ENCODE measurements around the gene PRADC1.

PRADC1 gene

DNA sequence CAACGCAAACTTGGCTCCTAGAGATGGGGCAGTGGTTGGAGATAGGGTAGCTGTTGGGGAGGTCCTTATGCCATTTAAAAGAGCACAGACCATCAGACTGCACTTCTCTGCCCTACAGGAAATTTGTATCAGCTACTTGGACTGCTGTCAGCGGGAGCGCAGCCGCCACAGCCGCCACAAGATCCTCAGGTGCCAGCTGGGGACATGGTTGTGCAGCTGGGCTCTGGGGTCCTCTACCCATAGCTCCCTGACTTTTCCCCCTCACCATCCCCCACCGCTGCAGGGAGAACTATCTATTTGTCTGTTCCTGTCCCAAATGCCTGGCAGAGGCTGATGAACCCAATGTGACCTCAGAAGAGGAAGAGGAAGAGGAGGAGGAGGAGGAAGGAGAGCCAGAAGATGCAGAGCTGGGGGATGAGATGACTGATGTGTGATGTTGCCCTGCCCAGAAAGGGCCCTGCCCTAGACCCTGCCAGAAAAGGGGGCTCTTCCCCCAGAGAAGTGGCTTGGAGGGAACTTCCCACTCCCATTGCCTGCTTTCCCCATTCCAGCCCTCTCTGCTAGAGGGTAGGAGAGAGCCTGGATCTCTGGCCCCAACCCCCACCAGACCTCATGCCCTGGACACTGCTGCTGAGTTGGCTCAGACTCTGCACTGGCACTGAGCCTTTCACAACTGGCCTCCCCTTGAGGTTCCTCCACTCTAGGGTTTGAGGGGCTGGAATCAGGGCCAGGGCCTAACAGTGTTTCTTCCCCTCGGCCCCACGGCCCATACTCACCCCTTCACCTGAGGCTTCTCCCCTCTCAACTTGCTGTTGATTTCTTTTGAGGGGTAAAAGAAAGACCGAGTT lies 7.3 kb downstream of the PRADC1 start:
- Histone ChIP-seq H3K27ac (ENCODE audit: low read length) (no peak overlapping the region), H2AFZ (ENCODE audit: low read depth, low read length) (no peak overlapping the region), H3K79me2 (ENCODE audit: insufficient read depth, low read length) (no peaks in the 10 kb centered on the region), H3K4me1 (ENCODE audit: insufficient read depth, low read length) (no peaks in the 10 kb centered on the region), H3K4me3 (ENCODE audit: low read depth in 1 of 2, low read length in 2 of 2) (no peak overlapping the region), H3K36me3 (ENCODE audit: insufficient read depth, low read length) (peaks cover 88% of the 10 kb centered on the region), H4K20me1 (ENCODE audit: insufficient read depth, low read length) (peaks cover 6% of the 10 kb centered on the region), H3K9me3 (ENCODE audit: insufficient read depth, low read length, severe bottlenecking) (no peaks in the 10 kb centered on the region), H3K9ac (ENCODE audit: low read depth, low read length) (no peak overlapping the region), H3K4me2 (ENCODE audit: insufficient read depth, low read length) (no peak overlapping the region), H3K27me3 (ENCODE audit: insufficient read depth, low read length, poor library complexity) (no peaks in the 10 kb centered on the region)
- TF ChIP-seq, protein P1, sequence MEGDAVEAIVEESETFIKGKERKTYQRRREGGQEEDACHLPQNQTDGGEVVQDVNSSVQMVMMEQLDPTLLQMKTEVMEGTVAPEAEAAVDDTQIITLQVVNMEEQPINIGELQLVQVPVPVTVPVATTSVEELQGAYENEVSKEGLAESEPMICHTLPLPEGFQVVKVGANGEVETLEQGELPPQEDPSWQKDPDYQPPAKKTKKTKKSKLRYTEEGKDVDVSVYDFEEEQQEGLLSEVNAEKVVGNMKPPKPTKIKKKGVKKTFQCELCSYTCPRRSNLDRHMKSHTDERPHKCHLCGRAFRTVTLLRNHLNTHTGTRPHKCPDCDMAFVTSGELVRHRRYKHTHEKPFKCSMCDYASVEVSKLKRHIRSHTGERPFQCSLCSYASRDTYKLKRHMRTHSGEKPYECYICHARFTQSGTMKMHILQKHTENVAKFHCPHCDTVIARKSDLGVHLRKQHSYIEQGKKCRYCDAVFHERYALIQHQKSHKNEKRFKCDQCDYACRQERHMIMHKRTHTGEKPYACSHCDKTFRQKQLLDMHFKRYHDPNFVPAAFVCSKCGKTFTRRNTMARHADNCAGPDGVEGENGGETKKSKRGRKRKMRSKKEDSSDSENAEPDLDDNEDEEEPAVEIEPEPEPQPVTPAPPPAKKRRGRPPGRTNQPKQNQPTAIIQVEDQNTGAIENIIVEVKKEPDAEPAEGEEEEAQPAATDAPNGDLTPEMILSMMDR (IDR thresholded peaks at IDR 0.05; ENCODE audit: borderline replicate concordance, extremely low read depth, low read length, poor library complexity, severe bottlenecking) = no peak
- TF ChIP-seq EZH2 (IDR thresholded peaks at IDR 0.05; ENCODE audit: borderline replicate concordance, low read depth, low read length, severe bottlenecking) = no peak
- ATAC-seq (ENCODE audit: insufficient read depth, low read depth) (no peak), DNase-seq (no peak)

DNA sequence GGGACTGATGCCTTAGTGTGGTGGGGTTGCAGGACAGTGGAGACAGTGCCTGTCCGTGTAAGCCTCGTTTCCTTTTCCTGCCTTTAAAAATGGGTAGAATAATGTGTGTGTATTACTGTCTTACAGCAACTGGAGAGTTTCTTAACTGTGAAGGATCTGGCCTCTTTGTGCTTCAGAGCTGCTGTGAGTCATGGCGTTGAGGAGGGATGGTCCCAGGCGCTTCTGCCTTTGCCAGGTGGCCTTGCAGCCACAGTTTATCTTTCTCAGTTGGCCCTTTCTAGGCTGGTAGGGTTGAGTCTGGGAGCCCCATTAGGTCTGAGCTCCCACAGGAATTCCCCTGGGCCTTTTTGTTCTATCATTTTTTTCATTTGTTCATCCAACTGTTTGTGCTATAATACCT lies 9.2 kb downstream of the PRADC1 start:
- TF ChIP-seq, protein P1 (IDR thresholded peaks at IDR 0.05; ENCODE audit: borderline replicate concordance, extremely low read depth, low read length, poor library complexity, severe bottlenecking) = no peak
- no peak for TF ChIP-seq EZH2 (IDR thresholded peaks at IDR 0.05; ENCODE audit: borderline replicate concordance, low read depth, low read length, severe bottlenecking)
- peaks cover 3% of the 10 kb centered on the region; the same call in 1 of the 2 replicates for H3K79me2 ChIP-seq (ENCODE audit: insufficient read depth, low read length)
- peaks cover 99% of the 10 kb centered on the region for H3K36me3 ChIP-seq (ENCODE audit: insufficient read depth, low read length)

DNA sequence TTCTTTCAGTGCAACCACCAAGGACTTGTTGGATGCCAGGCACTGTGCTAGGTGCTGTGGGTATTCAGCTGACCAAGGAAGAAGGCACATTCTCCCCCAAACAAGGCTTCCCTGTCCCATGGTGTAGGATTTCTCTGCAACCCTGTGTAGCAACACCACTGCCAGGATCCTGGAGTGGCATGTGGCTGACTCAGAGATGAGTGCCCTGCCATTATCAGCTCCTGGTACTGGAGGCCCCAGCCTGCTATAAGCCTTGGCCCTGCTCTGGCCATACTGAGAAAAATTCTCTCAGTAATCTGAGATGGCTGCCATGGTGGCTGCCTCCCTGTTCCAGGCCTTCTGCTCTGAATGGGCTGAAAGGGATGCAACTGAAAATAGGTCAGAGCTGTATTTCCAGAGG lies 14.7 kb downstream of the PRADC1 start:
- H3K27ac ChIP-seq (ENCODE audit: low read length) = no peak overlapping the region
- no peak overlapping the region for H3K9ac ChIP-seq (ENCODE audit: low read depth, low read length)
- no peak for TF ChIP-seq EZH2 (IDR thresholded peaks at IDR 0.05; ENCODE audit: borderline replicate concordance, low read depth, low read length, severe bottlenecking)
- TF ChIP-seq, protein P1 (IDR thresholded peaks at IDR 0.05; ENCODE audit: borderline replicate concordance, extremely low read depth, low read length, poor library complexity, severe bottlenecking) = no peak
- H3K4me1 ChIP-seq (ENCODE audit: insufficient read depth, low read length) = peaks cover 22% of the 10 kb centered on the region
- no peak overlapping the region for H3K4me2 ChIP-seq (ENCODE audit: insufficient read depth, low read length)
- DNase-seq = no peak
- H2AFZ ChIP-seq (ENCODE audit: low read depth, low read length) = no peak overlapping the region
- H4K20me1 ChIP-seq (ENCODE audit: insufficient read depth, low read length) = peaks cover 19% of the 10 kb centered on the region; the same call in 1 of the 2 replicates
- no peaks in the 10 kb centered on the region for H3K9me3 ChIP-seq (ENCODE audit: insufficient read depth, low read length, severe bottlenecking)
- no peak overlapping the region for H3K4me3 ChIP-seq (ENCODE audit: low read depth in 1 of 2, low read length in 2 of 2)
- no peak for ATAC-seq (ENCODE audit: insufficient read depth, low read depth)
- H3K27me3 ChIP-seq (ENCODE audit: insufficient read depth, low read length, poor library complexity) = no peaks in the 10 kb centered on the region
- H3K79me2 ChIP-seq (ENCODE audit: insufficient read depth, low read length) = peaks cover 54% of the 10 kb centered on the region
- H3K36me3 ChIP-seq (ENCODE audit: insufficient read depth, low read length) = peaks cover 51% of the 10 kb centered on the region

More for the DNA sequence above, 9.2 kb downstream of the PRADC1 start:
- no peaks in the 10 kb centered on the region for H3K4me1 ChIP-seq (ENCODE audit: insufficient read depth, low read length)
- H3K4me3 ChIP-seq (ENCODE audit: low read depth in 1 of 2, low read length in 2 of 2) = no peak overlapping the region
- no peak overlapping the region for H3K4me2 ChIP-seq (ENCODE audit: insufficient read depth, low read length)
- H4K20me1 ChIP-seq (ENCODE audit: insufficient read depth, low read length) = peaks cover 13% of the 10 kb centered on the region
- no peak overlapping the region for H2AFZ ChIP-seq (ENCODE audit: low read depth, low read length)
- no peaks in the 10 kb centered on the region for H3K27me3 ChIP-seq (ENCODE audit: insufficient read depth, low read length, poor library complexity)
- no peak overlapping the region for H3K9ac ChIP-seq (ENCODE audit: low read depth, low read length)
- H3K27ac ChIP-seq (ENCODE audit: low read length) = no peak overlapping the region
- no peak for ATAC-seq (ENCODE audit: insufficient read depth, low read depth)
- DNase-seq = no peak
- no peaks in the 10 kb centered on the region for H3K9me3 ChIP-seq (ENCODE audit: insufficient read depth, low read length, severe bottlenecking)

Data from DND-41 (cell line).